DMS153 (cell line): ENCODE measurements around the gene PSORS1C2.
"Not testable (repeated sequence)": the region's sequence is repeated elsewhere in the genome, so short reads cannot be mapped to it uniquely, and the experiment has no call there.

ENCODE experiments used
- DNase-seq: peaks from one replicate; lab custom pipeline; 2025; lab: John Stamatoyannopoulos, UW

The PSORS1C2 gene

GRCh38 chr6:31138982-31139381 is at the start of gene PSORS1C2:
Gene PSORS1C2 (minus strand): TSS chr6:31139066. CDS start chr6:31139026, 40 bp downstream.
- DNase-seq, result no peak

GRCh38 chr6:31187780-31188194 is 48.9 kb upstream of the PSORS1C2 start:
- DNase-seq, result no peak

GRCh38 chr6:31186052-31186734 is 47.3 kb upstream of the PSORS1C2 start:
- DNase-seq, result no peak

GRCh38 chr6:31185695-31186051 is 46.8 kb upstream of the PSORS1C2 start:
- not testable (repeated sequence) for DNase-seq

- not testable (repeated sequence) for DNase-seq
These were observed 45.0 kb upstream of the PSORS1C2 start for GRCh38 chr6:31183859-31184258.

GRCh38 chr6:31183287-31183686 is 44.4 kb upstream of the PSORS1C2 start:
- not testable (repeated sequence) for DNase-seq

GRCh38 chr6:31180500-31180899 is 41.6 kb upstream of the PSORS1C2 start:
- no peak for DNase-seq

GRCh38 chr6:31179896-31180295 is 41.0 kb upstream of the PSORS1C2 start:
- DNase-seq, result no peak

GRCh38 chr6:31179042-31179386 is 40.1 kb upstream of the PSORS1C2 start:
- no peak for DNase-seq

GRCh38 chr6:31178143-31179041 is 39.5 kb upstream of the PSORS1C2 start:
- peak; percentile 49 for DNase-seq

GRCh38 chr6:31175971-31176370 is 37.1 kb upstream of the PSORS1C2 start:
- DNase-seq, result no peak

- no peak for DNase-seq
These were observed 35.5 kb upstream of the PSORS1C2 start for GRCh38 chr6:31174378-31174777.

GRCh38 chr6:31173406-31173805 is 34.5 kb upstream of the PSORS1C2 start:
- DNase-seq, result no peak

GRCh38 chr6:31172973-31173384 is 34.1 kb upstream of the PSORS1C2 start:
- DNase-seq, result no peak

GRCh38 chr6:31171931-31172905 is 33.4 kb upstream of the PSORS1C2 start:
- no peak for DNase-seq

GRCh38 chr6:31170987-31171671 is 32.3 kb upstream of the PSORS1C2 start:
- DNase-seq, result no peak

- DNase-seq, result no peak
These were observed 31.7 kb upstream of the PSORS1C2 start, which contains the start of gene POU5F1 for GRCh38 chr6:31170600-31170881. Gene POU5F1 (minus strand): TSS chr6:31170682. CDS start chr6:31170620, 62 bp downstream.

- not testable (repeated sequence) for DNase-seq
These were observed 31.2 kb upstream of the PSORS1C2 start for GRCh38 chr6:31169858-31170599.

- no peak for DNase-seq
These were observed 30.4 kb upstream of the PSORS1C2 start for GRCh38 chr6:31169123-31169857.

GRCh38 chr6:31168606-31169005 is 29.7 kb upstream of the PSORS1C2 start:
- DNase-seq, result no peak
